C4-2B (cell line): ENCODE measurements around the gene ROR2.

Experiments
- CTCF ChIP-seq: fragments of 450-650 bp; conservative IDR thresholded peaks from 2 replicates; pipeline ENCODE4 v1.5.1; 2017; ENCODE audit warnings: mild to moderate bottlenecking
- ZFX ChIP-seq: fragments of 450-650 bp; IDR thresholded peaks from 2 replicates; pipeline ENCODE4 v1.6.1; 2017

GRCh38 chr9:91995000-91995655 lies 45.1 kb upstream of the ROR2 start:
- TF ChIP-seq CTCF: no peak
- no peak for TF ChIP-seq ZFX
